Activated CD8-positive, alpha-beta memory T cell treated with anti-CD3 and anti-CD28 coated beads for 48 hours (primary cell): Measurements from ENCODE around the gene THBD.

Source experiments
- DNase-seq, 3 experiments: peaks; one replicate each; pipeline ENCODE4 v3.0.0-alpha.2; 2020; ENCODE audit warnings: low read depth in 2 of 3, low spot score in 2 of 3

The THBD gene

GRCh38 chr20:23084845-23085365 is 35.4 kb upstream of the THBD start:
- DNase-seq = no peak

GRCh38 chr20:23084282-23084844 is 34.9 kb upstream of the THBD start:
- DNase-seq = no peak

GRCh38 chr20:23083553-23084220 is 34.2 kb upstream of the THBD start:
- DNase-seq = no peak

DNA sequence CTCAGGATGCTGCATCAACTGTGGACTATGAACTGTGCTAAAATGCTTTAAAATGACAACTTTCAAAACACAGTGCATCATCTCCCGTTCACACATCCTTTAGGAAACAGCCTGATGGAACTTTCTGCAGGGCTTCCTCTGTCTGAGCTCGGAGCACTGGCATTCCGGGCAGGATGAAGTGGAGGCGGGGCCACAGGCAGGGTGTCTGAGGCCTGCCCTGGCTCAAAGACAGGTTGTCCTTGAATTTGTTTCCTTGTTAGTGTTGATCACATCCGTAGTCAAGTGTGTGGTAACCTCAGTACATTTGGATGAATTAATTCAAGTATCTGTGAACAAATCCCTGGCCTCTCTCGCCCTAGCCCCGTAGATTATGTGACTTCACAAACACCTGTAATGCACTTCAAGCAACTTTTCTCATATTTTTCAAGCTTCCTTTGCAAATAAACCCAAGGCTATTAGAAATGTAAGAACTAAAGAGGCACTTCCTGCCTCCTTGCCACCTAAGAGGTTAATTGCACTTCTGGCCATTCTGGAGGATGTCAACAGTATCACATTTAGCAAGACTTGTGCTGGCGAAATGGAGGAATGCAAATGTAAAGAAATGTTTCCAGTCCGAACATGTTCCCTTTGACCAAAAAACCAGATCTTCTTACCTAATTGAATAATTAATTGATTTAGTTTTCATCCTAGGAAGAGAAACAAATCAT is 33.5 kb upstream of the THBD start:
- DNase-seq = no peak

- no peak for DNase-seq
Measured at GRCh38 chr20:23081263-23081819, 31.9 kb upstream of the THBD start.

DNA sequence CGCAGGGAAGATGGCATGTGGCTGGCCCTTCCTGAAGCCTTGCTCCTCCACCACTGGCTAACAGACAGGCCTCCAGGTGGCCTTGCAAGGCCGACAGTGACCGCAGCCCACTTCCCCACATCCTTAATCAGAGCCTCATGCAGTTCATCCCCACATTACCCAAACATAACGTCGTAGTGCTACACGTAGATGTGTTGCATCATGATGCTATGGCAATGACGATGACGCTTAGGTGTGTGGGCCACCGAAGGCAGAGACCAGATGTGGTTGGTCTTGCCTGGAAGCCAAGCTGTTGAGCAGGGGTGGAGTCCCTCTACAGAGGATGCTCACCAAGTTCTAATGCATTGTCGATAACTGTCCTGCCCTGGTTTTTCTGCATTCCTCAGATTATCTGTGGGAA is 31.0 kb upstream of the THBD start:
- DNase-seq = no peak

DNA sequence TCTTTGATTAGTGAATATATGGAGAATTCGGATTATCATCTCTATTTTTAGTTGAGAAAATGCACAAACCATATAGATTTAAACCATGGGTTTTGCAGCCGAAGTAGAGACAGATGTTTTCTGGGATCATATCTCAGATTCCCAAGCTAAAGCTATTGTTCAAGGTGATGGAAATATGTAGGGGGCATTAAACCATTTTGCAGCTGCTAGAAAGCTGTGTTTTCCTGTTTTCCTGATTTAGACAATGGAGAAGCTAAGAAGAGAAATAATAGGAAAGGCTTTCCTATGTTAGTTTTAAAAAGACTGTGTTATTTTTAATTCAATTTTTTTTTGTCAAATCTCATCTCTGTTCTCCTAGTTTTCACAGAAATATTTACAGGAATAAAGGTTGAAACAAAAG is 30.5 kb upstream of the THBD start:
- no peak for DNase-seq

DNA sequence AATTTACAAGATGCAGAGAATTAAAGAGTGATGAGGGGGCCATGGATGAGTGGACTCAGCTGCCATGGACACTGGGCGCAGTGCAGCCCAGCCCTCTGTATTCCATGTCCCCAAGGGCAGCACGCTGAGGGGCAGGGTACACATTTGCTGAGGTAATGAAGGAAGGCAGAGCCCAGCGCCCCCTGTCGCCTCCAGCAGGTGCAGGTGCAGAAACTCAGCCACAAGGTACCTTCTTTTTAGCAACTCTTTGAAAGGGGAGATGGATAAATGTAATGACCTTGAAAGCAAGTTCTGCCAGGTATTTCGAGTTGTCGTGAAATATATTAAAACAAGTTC is 29.5 kb upstream of the THBD start:
- DNase-seq = no peak

- no peak for DNase-seq
Measured at GRCh38 chr20:23078351-23079015, 29.0 kb upstream of the THBD start.

GRCh38 chr20:23077277-23077676 is 27.8 kb upstream of the THBD start:
- no peak for DNase-seq

DNA sequence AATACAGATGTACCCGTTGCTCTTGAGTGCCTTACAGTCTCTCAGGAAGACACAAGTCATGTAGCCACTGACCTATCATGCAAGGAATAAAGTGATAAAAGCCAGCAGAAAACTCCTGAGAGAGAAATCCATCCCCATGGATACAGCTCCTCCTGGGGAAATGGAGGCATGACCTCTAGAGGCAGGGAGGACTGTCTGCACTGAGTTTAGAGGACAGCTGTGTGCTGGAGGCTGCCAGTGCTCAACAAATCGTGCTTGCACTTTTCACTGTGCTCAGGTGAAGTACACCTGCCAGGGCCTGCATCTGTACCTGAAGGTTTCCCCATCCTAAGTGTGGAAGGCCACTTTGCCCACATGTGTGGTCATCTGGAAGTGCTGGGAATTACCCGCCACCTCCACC is 24.6 kb upstream of the THBD start:
- no peak for DNase-seq

DNA sequence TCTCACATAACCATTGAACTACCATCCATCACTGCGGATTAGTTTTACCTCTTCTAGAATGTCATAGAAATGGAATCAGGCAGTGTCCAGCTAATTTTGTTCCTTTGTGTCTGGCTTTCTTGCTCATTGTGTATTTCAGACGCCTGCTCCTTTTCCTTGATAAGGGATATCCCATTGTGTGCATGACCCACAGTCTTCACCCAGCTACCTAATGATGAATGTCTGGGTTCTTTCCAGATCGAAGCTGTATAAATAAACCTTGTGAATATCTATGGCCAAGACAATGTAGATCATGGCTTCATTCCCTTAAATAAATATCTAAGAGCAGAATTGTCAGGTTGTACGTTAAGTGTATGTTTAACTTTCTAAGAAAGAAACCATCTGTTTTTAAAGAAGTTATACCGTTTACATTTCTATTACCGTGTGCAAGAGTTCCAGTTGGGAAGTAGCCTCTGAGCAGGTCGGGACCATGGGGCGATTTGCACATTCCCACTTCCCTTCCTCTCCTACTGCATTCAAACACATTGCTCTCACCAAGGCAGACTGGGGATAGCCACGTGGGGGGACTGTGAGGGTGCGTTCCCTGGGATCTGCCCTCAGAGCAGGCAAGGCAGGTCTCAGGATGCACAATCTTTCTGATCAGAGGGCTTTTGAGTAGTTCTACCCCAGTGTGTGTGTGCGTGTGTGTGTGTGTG is 23.6 kb upstream of the THBD start:
- DNase-seq = no peak

DNA sequence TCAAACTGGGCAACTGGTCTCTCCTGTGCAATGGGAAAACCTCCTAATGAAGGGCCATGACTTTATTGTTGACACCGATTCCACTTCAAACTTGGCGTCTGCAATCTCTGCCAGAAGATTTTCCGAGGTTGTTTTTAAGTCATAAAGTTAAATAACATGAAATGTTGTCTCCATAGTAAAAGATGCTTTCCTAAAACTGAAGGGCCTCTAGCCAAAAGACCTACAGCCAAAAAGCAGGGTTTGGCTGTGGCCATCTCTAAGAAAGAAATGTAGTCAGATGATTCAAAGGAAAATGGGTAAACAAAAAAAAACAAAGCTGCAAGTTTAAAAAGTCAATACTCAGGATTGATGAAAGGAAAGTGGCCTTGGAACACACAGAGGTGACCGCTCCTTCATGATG is 22.5 kb upstream of the THBD start:
- no peak for DNase-seq

GRCh38 chr20:23071398-23071797 is 21.9 kb upstream of the THBD start:
- DNase-seq = no peak

GRCh38 chr20:23069108-23069507 is 19.6 kb upstream of the THBD start:
- DNase-seq = no peak

GRCh38 chr20:23068283-23068682 is 18.8 kb upstream of the THBD start:
- DNase-seq = no peak

GRCh38 chr20:23066772-23067171 is 17.3 kb upstream of the THBD start:
- DNase-seq = no peak

GRCh38 chr20:23065266-23066201 is 16.1 kb upstream of the THBD start:
- no peak for DNase-seq

DNA sequence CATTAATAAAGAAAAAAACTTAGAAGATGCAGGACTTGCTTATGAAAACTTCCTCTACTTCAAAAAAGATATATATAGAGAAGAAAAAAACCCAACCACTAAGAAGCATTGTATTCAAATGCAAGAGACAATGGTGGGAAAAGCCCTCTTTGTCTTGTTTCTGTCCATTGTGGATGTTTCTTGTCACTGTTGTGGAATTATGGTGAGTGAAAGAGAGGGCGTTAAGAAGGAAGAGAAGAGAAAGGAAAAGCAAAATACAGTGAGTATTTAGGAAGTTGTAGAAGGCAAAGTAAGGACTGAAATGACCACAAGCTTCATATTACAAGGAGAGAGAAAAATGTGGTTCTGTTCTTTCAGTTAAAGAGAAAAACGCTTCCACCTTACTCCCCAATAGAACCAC is 14.1 kb upstream of the THBD start:
- DNase-seq = no peak

GRCh38 chr20:23063168-23063567 is 13.7 kb upstream of the THBD start:
- DNase-seq = no peak
